Melanocyte of skin (primary cell): Measurements from ENCODE around the gene BOD1L2. TPM values are rescaled to one million over a fixed set of nuclear protein-coding genes. Genes with fewer than 3 reads are reported as not detected.

ENCODE experiments used
- total RNA-seq, 2 donors: library from RNA; depleted of rRNA; stranded (reverse); fragments of >200 nt; gene quantifications; 2 replicates each; pipeline ENCODE4 v1.2.3, GENCODE V29; 2012

Gene BOD1L2
- not detected for total RNA-seq

GRCh38 chr18:57146956-57147636 lies at the start of gene BOD1L2:
Gene BOD1L2, plus strand, starts transcription at chr18:57147087. Its CDS starts 226 bp downstream, at chr18:57147313.

Other genes with a start within 250 kb of the BOD1L2 start
- gene ST8SIA3, start 205.5 kb downstream of the BOD1L2 start, total RNA-seq, result not detected